H9 (cell line): ENCODE data around the gene TFEB. TPM values are rescaled to one million over a fixed set of nuclear protein-coding genes. Genes with fewer than 3 reads are reported as not detected.

ENCODE experiments used
- DNase-seq: peaks from one replicate; pipeline ENCODE4 v3.0.0-alpha.2; 2017
- H2AFZ ChIP-seq: one replicate; pipeline ENCODE4 v1.6.1; 2013; ENCODE audit warnings: mild to moderate bottlenecking, low read length, control low read depth, moderate library complexity
- H2AK5ac ChIP-seq: 2 replicates; pipeline ENCODE4 v1.6.1; 2013; ENCODE audit warnings: low read length, control low read depth, mixed read lengths; ENCODE audit not compliant: insufficient read length
- H2BK120ac ChIP-seq: one replicate; pipeline ENCODE4 v1.6.1; 2013; ENCODE audit warnings: low read depth, mild to moderate bottlenecking, low read length, control low read depth, inconsistent platforms; ENCODE audit not compliant: poor library complexity, severe bottlenecking
- H2BK12ac ChIP-seq: 2 replicates; pipeline ENCODE4 v1.6.1; 2013; ENCODE audit warnings: low read length, control low read depth, mixed read lengths, low read depth; ENCODE audit not compliant: insufficient read length
- H2BK15ac ChIP-seq: 2 replicates; pipeline ENCODE4 v1.6.1; 2013; ENCODE audit warnings: low read depth, low read length, control low read depth
- H2BK20ac ChIP-seq: one replicate; pipeline ENCODE4 v1.6.1; 2013; ENCODE audit warnings: low read depth, mild to moderate bottlenecking, low read length, control low read depth, inconsistent platforms; ENCODE audit not compliant: poor library complexity, severe bottlenecking
- H2BK5ac ChIP-seq: 2 replicates; pipeline ENCODE4 v1.6.1; 2013; ENCODE audit warnings: low read length, control low read depth, mixed read lengths; ENCODE audit not compliant: insufficient read length
- H3K14ac ChIP-seq: 2 replicates; pipeline ENCODE4 v1.6.1; 2013; ENCODE audit warnings: low read length, control low read depth; ENCODE audit not compliant: insufficient read depth
- H3K18ac ChIP-seq: 2 replicates; pipeline ENCODE4 v1.6.1; 2013; ENCODE audit warnings: low read depth, mild to moderate bottlenecking, mixed read lengths, low read length, control low read depth; ENCODE audit not compliant: insufficient read length
- H3K23ac ChIP-seq: 2 replicates; pipeline ENCODE4 v1.6.1; 2013; ENCODE audit warnings: low read length, control low read depth, mixed read lengths, low read depth; ENCODE audit not compliant: insufficient read length
- H3K23me2 ChIP-seq: 2 replicates; pipeline ENCODE4 v1.6.1; 2013; ENCODE audit warnings: low read depth, mild to moderate bottlenecking, mixed read lengths, low read length, control low read depth; ENCODE audit not compliant: insufficient read length, poor library complexity, severe bottlenecking
- H3K27ac ChIP-seq: 2 replicates; pipeline ENCODE4 v1.5.1; 2013; ENCODE audit warnings: low read length, control low read depth, mixed read lengths, low read depth; ENCODE audit not compliant: insufficient read length
- H3K27me3 ChIP-seq: 2 replicates; pipeline ENCODE4 v1.6.1; 2013; ENCODE audit warnings: low read length, control low read depth, inconsistent platforms; ENCODE audit not compliant: insufficient read depth
- H3K4ac ChIP-seq: 2 replicates; pipeline ENCODE4 v1.6.1; 2013; ENCODE audit warnings: low read depth, mild to moderate bottlenecking, control low read depth, inconsistent platforms, low read length, moderate library complexity
- H3K4me1 ChIP-seq: 2 replicates; pipeline ENCODE4 v1.6.1; 2013; ENCODE audit warnings: low read length, control low read depth, inconsistent platforms; ENCODE audit not compliant: insufficient read depth
- H3K4me2 ChIP-seq: 2 replicates; pipeline ENCODE4 v1.6.1; 2013; ENCODE audit warnings: low read length, control low read depth, mixed read lengths; ENCODE audit not compliant: insufficient read length, insufficient read depth
- H3K56ac ChIP-seq: 2 replicates; pipeline ENCODE4 v1.6.1; 2013; ENCODE audit warnings: low read depth, mild to moderate bottlenecking, mixed read lengths, low read length, control low read depth; ENCODE audit not compliant: insufficient read length
- H3K79me1 ChIP-seq: 2 replicates; pipeline ENCODE4 v1.6.1; 2013; ENCODE audit warnings: low read depth, mild to moderate bottlenecking, moderate library complexity, low read length, control low read depth, inconsistent platforms; ENCODE audit not compliant: insufficient read depth, poor library complexity, severe bottlenecking
- H3K79me2 ChIP-seq: 2 replicates; pipeline ENCODE4 v1.6.1; 2013; ENCODE audit warnings: low read length, control low read depth, inconsistent platforms; ENCODE audit not compliant: insufficient read depth
- H3K9ac ChIP-seq: 2 replicates; pipeline ENCODE4 v1.6.1; 2013; ENCODE audit warnings: low read length, control low read depth, mixed read lengths; ENCODE audit not compliant: insufficient read length; ENCODE audit errors: extremely low read depth
- H3K9me3 ChIP-seq: one replicate; pipeline ENCODE4 v1.6.1; 2013; ENCODE audit warnings: low read depth, low read length, inconsistent platforms; ENCODE audit not compliant: control insufficient read depth
- H3T11ph ChIP-seq: one replicate; pipeline ENCODE4 v1.6.1; 2013; ENCODE audit warnings: mild to moderate bottlenecking, low read length, control low read depth, inconsistent platforms
- H4K20me1 ChIP-seq: one replicate; pipeline ENCODE4 v1.6.1; 2013; ENCODE audit not compliant: control insufficient read depth, insufficient read length, insufficient read depth
- H4K5ac ChIP-seq: 2 replicates; pipeline ENCODE4 v1.6.1; 2013; ENCODE audit warnings: low read depth, mild to moderate bottlenecking, mixed read lengths, low read length, control low read depth; ENCODE audit not compliant: insufficient read length
- H4K8ac ChIP-seq: replicated peaks from 2 replicates; pipeline ENCODE4 v1.6.1; 2013; ENCODE audit warnings: low read length, control low read depth, mixed read lengths, low read depth; ENCODE audit not compliant: insufficient read length
- H4K91ac ChIP-seq: 2 replicates; pipeline ENCODE4 v1.6.1; 2013; ENCODE audit warnings: low read depth, mild to moderate bottlenecking, moderate library complexity, mixed read lengths, low read length, control low read depth; ENCODE audit not compliant: insufficient read length
- H3K27ac Mint-ChIP-seq, 3 experiments: 2 replicates in 2 of 3; 3 replicates in 1 of 3; pipeline ENCODE4 v1.8.0; 2020 to 2021; ENCODE audit warnings: mixed read lengths in 3 of 3, mild to moderate bottlenecking in 1 of 3, moderate library complexity in 1 of 3
- H3K27me3 Mint-ChIP-seq: 2 replicates; pipeline ENCODE4 v1.8.0; 2021; ENCODE audit warnings: low read depth, mild to moderate bottlenecking, moderate library complexity, mixed read lengths
- H3K36me3 Mint-ChIP-seq, 3 experiments: 2 replicates in 2 of 3; 3 replicates in 1 of 3; pipeline ENCODE4 v1.8.0; 2020 to 2021; ENCODE audit warnings: low read depth in 3 of 3, mixed read lengths in 3 of 3; ENCODE audit not compliant: insufficient read depth in 1 of 3
- H3K4me1 Mint-ChIP-seq, 2 experiments: 2 replicates each; pipeline ENCODE4 v1.8.0; 2020; ENCODE audit warnings: mixed read lengths in 2 of 2
- H3K4me3 Mint-ChIP-seq, 2 experiments: 2 replicates in 1 of 2; 3 replicates in 1 of 2; pipeline ENCODE4 v1.8.0; 2020 to 2021; ENCODE audit warnings: mild to moderate bottlenecking in 2 of 2, mixed read lengths in 2 of 2, moderate library complexity in 1 of 2
- H3K9me3 Mint-ChIP-seq, 2 experiments: 2 replicates in 1 of 2; 3 replicates in 1 of 2; pipeline ENCODE4 v1.8.0; 2020; ENCODE audit warnings: mild to moderate bottlenecking in 2 of 2, mixed read lengths in 2 of 2, moderate library complexity in 1 of 2
- WGBS: extraction: QIAGEN DNeasy Blood & Tissue Kit; methylation state at CpG from one replicate; pipeline ENCODE4 v1.1.7; 2013; ENCODE audit warnings: missing lambda C conversion rate, low lambda C conversion rate, mixed read lengths; ENCODE audit not compliant: insufficient read length; ENCODE audit errors: extremely low coverage; 5-methylcytosine and 5-hydroxymethylcytosine counted together
- total RNA-seq: library from RNA; stranded (reverse); gene quantifications from 2 replicates; pipeline ENCODE4 v1.2.1, GENCODE V29; 2021
- TF ChIP-seq, protein P1 (sequence below): fragments of 200-600 bp; sonication (generic); conservative IDR thresholded peaks from 3 replicates; pipeline ENCODE4 v1.8.0; 2021; ENCODE audit warnings: antibody characterized with exemption, mild to moderate bottlenecking

TFEB gene
- total RNA-seq, 1 experiment from 2014 or later: 1.2 TPM

DNA sequence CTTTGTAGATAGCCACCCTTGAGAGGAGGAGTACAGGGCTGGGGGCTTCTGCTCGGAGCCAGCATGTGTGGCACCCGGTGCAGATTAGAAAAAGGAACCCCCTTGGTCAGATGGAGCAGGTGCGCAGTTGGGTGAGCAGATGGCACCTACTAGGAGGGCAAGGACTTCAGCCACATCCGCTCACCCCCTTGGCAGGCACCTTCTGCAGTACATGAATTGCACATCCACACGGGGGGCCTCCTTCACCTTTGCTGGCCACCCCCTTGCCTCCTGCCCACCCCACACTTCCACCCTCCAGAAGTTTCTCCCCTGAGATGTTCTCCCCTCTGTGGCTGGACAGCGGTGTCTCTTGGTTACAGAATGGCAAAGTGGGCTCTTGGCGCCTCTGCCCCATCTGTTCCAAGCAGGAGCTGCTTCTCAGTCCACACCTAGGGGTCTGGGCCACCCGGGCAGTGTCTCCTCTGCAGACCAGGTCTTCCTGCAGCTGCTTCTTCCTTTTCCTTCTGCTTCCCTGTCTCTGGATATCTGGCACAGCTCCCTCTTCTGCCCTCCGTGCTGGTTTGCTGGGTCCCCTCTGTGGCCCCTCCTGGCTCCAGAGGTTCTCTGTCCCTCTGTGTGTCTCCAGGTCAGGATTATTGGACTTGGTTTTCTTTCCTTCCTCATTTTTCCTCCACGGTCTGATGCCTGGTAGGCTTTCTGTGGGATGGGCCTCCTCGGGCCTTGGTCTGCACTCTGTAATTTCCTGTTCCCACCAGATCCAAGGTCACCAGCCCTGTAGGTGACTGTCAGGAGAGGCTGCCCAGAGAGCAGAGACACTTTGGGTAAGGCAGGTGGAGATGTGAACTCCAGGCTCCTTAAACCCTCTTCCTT, 93.1 kb downstream of the TFEB start:
- Histone ChIP-seq H2BK20ac (no peak overlapping the region), H4K91ac (no peak overlapping the region), H3K9ac (no peak overlapping the region), H3K4me1 (peaks cover 9% of the 10 kb centered on the region; the same call in 1 of the 2 replicates), H3K9me3 (no peaks in the 10 kb centered on the region), H3K79me1 (no peaks in the 10 kb centered on the region), H3K14ac (no peak overlapping the region; the same call in 1 of the 2 replicates), H2BK5ac (no peak overlapping the region), H2BK15ac (no peak overlapping the region), H3K23ac (no peak overlapping the region), H3K4ac (no peak overlapping the region), H2BK12ac (no peak overlapping the region), H3K79me2 (no peaks in the 10 kb centered on the region; the same call in 1 of the 2 replicates), H3K4me2 (no peak overlapping the region), H3K56ac (no peak overlapping the region), H3K18ac (no peak overlapping the region), H4K20me1 (no peaks in the 10 kb centered on the region), H3K23me2 (peaks cover 13% of the 10 kb centered on the region), H2AFZ (no peak overlapping the region), H2BK120ac (no peak overlapping the region), H4K5ac (no peak overlapping the region), H3K27me3 (no peaks in the 10 kb centered on the region; the same call in 1 of the 2 replicates), H3K27ac (no peak overlapping the region), H4K8ac (no peak overlapping the region), H3T11ph (no peak overlapping the region), H2AK5ac (no peak overlapping the region)
- H3K4me3 Mint-ChIP-seq: no peak overlapping the region; a peak in 1 of 5 replicates
- H3K4me1 Mint-ChIP-seq: peaks cover 60 to 66% of the 10 kb centered on the region in 2 experiments
- H3K27me3 Mint-ChIP-seq: peaks cover 40% of the 10 kb centered on the region
- H3K36me3 Mint-ChIP-seq: peaks cover 19 to 31% (median 26%) of the 10 kb centered on the region in 3 experiments
- no CpG with 5 or more reads among the region's 11 CpGs for WGBS
- no peaks in the 10 kb centered on the region; a peak in 1 of 5 replicates for H3K9me3 Mint-ChIP-seq
- peak overlapping the region in 1 of 3 experiments; percentile 89; a peak in 1 of 7 replicates for H3K27ac Mint-ChIP-seq
- DNase-seq: no peak
- TF ChIP-seq, protein P1, sequence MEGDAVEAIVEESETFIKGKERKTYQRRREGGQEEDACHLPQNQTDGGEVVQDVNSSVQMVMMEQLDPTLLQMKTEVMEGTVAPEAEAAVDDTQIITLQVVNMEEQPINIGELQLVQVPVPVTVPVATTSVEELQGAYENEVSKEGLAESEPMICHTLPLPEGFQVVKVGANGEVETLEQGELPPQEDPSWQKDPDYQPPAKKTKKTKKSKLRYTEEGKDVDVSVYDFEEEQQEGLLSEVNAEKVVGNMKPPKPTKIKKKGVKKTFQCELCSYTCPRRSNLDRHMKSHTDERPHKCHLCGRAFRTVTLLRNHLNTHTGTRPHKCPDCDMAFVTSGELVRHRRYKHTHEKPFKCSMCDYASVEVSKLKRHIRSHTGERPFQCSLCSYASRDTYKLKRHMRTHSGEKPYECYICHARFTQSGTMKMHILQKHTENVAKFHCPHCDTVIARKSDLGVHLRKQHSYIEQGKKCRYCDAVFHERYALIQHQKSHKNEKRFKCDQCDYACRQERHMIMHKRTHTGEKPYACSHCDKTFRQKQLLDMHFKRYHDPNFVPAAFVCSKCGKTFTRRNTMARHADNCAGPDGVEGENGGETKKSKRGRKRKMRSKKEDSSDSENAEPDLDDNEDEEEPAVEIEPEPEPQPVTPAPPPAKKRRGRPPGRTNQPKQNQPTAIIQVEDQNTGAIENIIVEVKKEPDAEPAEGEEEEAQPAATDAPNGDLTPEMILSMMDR: no peak
